H9 (cell line): Measurements from ENCODE around the gene MYOM3. TPM values are rescaled to one million over a fixed set of nuclear protein-coding genes. Genes with fewer than 3 reads are reported as not detected.

Experiments
- DNase-seq: peaks from one replicate; pipeline ENCODE4 v3.0.0-alpha.2; 2017
- H2AFZ ChIP-seq: one replicate; pipeline ENCODE4 v1.6.1; 2013; ENCODE audit warnings: mild to moderate bottlenecking, low read length, control low read depth, moderate library complexity
- H2AK5ac ChIP-seq: 2 replicates; pipeline ENCODE4 v1.6.1; 2013; ENCODE audit warnings: low read length, control low read depth, mixed read lengths; ENCODE audit not compliant: insufficient read length
- H2BK120ac ChIP-seq: one replicate; pipeline ENCODE4 v1.6.1; 2013; ENCODE audit warnings: low read depth, mild to moderate bottlenecking, low read length, control low read depth, inconsistent platforms; ENCODE audit not compliant: poor library complexity, severe bottlenecking
- H2BK12ac ChIP-seq: 2 replicates; pipeline ENCODE4 v1.6.1; 2013; ENCODE audit warnings: low read length, control low read depth, mixed read lengths, low read depth; ENCODE audit not compliant: insufficient read length
- H2BK15ac ChIP-seq: 2 replicates; pipeline ENCODE4 v1.6.1; 2013; ENCODE audit warnings: low read depth, low read length, control low read depth
- H2BK20ac ChIP-seq: one replicate; pipeline ENCODE4 v1.6.1; 2013; ENCODE audit warnings: low read depth, mild to moderate bottlenecking, low read length, control low read depth, inconsistent platforms; ENCODE audit not compliant: poor library complexity, severe bottlenecking
- H2BK5ac ChIP-seq: 2 replicates; pipeline ENCODE4 v1.6.1; 2013; ENCODE audit warnings: low read length, control low read depth, mixed read lengths; ENCODE audit not compliant: insufficient read length
- H3K14ac ChIP-seq: 2 replicates; pipeline ENCODE4 v1.6.1; 2013; ENCODE audit warnings: low read length, control low read depth; ENCODE audit not compliant: insufficient read depth
- H3K18ac ChIP-seq: 2 replicates; pipeline ENCODE4 v1.6.1; 2013; ENCODE audit warnings: low read depth, mild to moderate bottlenecking, mixed read lengths, low read length, control low read depth; ENCODE audit not compliant: insufficient read length
- H3K23ac ChIP-seq: 2 replicates; pipeline ENCODE4 v1.6.1; 2013; ENCODE audit warnings: low read length, control low read depth, mixed read lengths, low read depth; ENCODE audit not compliant: insufficient read length
- H3K23me2 ChIP-seq: 2 replicates; pipeline ENCODE4 v1.6.1; 2013; ENCODE audit warnings: low read depth, mild to moderate bottlenecking, mixed read lengths, low read length, control low read depth; ENCODE audit not compliant: insufficient read length, poor library complexity, severe bottlenecking
- H3K27ac ChIP-seq: 2 replicates; pipeline ENCODE4 v1.5.1; 2013; ENCODE audit warnings: low read length, control low read depth, mixed read lengths, low read depth; ENCODE audit not compliant: insufficient read length
- H3K27me3 ChIP-seq: 2 replicates; pipeline ENCODE4 v1.6.1; 2013; ENCODE audit warnings: low read length, control low read depth, inconsistent platforms; ENCODE audit not compliant: insufficient read depth
- H3K4ac ChIP-seq: 2 replicates; pipeline ENCODE4 v1.6.1; 2013; ENCODE audit warnings: low read depth, mild to moderate bottlenecking, control low read depth, inconsistent platforms, low read length, moderate library complexity
- H3K4me1 ChIP-seq: 2 replicates; pipeline ENCODE4 v1.6.1; 2013; ENCODE audit warnings: low read length, control low read depth, inconsistent platforms; ENCODE audit not compliant: insufficient read depth
- H3K4me2 ChIP-seq: 2 replicates; pipeline ENCODE4 v1.6.1; 2013; ENCODE audit warnings: low read length, control low read depth, mixed read lengths; ENCODE audit not compliant: insufficient read length, insufficient read depth
- H3K56ac ChIP-seq: 2 replicates; pipeline ENCODE4 v1.6.1; 2013; ENCODE audit warnings: low read depth, mild to moderate bottlenecking, mixed read lengths, low read length, control low read depth; ENCODE audit not compliant: insufficient read length
- H3K79me1 ChIP-seq: 2 replicates; pipeline ENCODE4 v1.6.1; 2013; ENCODE audit warnings: low read depth, mild to moderate bottlenecking, moderate library complexity, low read length, control low read depth, inconsistent platforms; ENCODE audit not compliant: insufficient read depth, poor library complexity, severe bottlenecking
- H3K79me2 ChIP-seq: 2 replicates; pipeline ENCODE4 v1.6.1; 2013; ENCODE audit warnings: low read length, control low read depth, inconsistent platforms; ENCODE audit not compliant: insufficient read depth
- H3K9ac ChIP-seq: 2 replicates; pipeline ENCODE4 v1.6.1; 2013; ENCODE audit warnings: low read length, control low read depth, mixed read lengths; ENCODE audit not compliant: insufficient read length; ENCODE audit errors: extremely low read depth
- H3K9me3 ChIP-seq: one replicate; pipeline ENCODE4 v1.6.1; 2013; ENCODE audit warnings: low read depth, low read length, inconsistent platforms; ENCODE audit not compliant: control insufficient read depth
- H3T11ph ChIP-seq: one replicate; pipeline ENCODE4 v1.6.1; 2013; ENCODE audit warnings: mild to moderate bottlenecking, low read length, control low read depth, inconsistent platforms
- H4K20me1 ChIP-seq: one replicate; pipeline ENCODE4 v1.6.1; 2013; ENCODE audit not compliant: control insufficient read depth, insufficient read length, insufficient read depth
- H4K5ac ChIP-seq: 2 replicates; pipeline ENCODE4 v1.6.1; 2013; ENCODE audit warnings: low read depth, mild to moderate bottlenecking, mixed read lengths, low read length, control low read depth; ENCODE audit not compliant: insufficient read length
- H4K8ac ChIP-seq: replicated peaks from 2 replicates; pipeline ENCODE4 v1.6.1; 2013; ENCODE audit warnings: low read length, control low read depth, mixed read lengths, low read depth; ENCODE audit not compliant: insufficient read length
- H4K91ac ChIP-seq: 2 replicates; pipeline ENCODE4 v1.6.1; 2013; ENCODE audit warnings: low read depth, mild to moderate bottlenecking, moderate library complexity, mixed read lengths, low read length, control low read depth; ENCODE audit not compliant: insufficient read length
- H3K27ac Mint-ChIP-seq, 3 experiments: 2 replicates in 2 of 3; 3 replicates in 1 of 3; pipeline ENCODE4 v1.8.0; 2020 to 2021; ENCODE audit warnings: mixed read lengths in 3 of 3, mild to moderate bottlenecking in 1 of 3, moderate library complexity in 1 of 3
- H3K27me3 Mint-ChIP-seq: 2 replicates; pipeline ENCODE4 v1.8.0; 2021; ENCODE audit warnings: low read depth, mild to moderate bottlenecking, moderate library complexity, mixed read lengths
- H3K36me3 Mint-ChIP-seq, 3 experiments: 2 replicates in 2 of 3; 3 replicates in 1 of 3; pipeline ENCODE4 v1.8.0; 2020 to 2021; ENCODE audit warnings: low read depth in 3 of 3, mixed read lengths in 3 of 3; ENCODE audit not compliant: insufficient read depth in 1 of 3
- H3K4me1 Mint-ChIP-seq, 2 experiments: 2 replicates each; pipeline ENCODE4 v1.8.0; 2020; ENCODE audit warnings: mixed read lengths in 2 of 2
- H3K4me3 Mint-ChIP-seq, 2 experiments: 2 replicates in 1 of 2; 3 replicates in 1 of 2; pipeline ENCODE4 v1.8.0; 2020 to 2021; ENCODE audit warnings: mild to moderate bottlenecking in 2 of 2, mixed read lengths in 2 of 2, moderate library complexity in 1 of 2
- H3K9me3 Mint-ChIP-seq, 2 experiments: 2 replicates in 1 of 2; 3 replicates in 1 of 2; pipeline ENCODE4 v1.8.0; 2020; ENCODE audit warnings: mild to moderate bottlenecking in 2 of 2, mixed read lengths in 2 of 2, moderate library complexity in 1 of 2
- CTCF ChIP-seq: fragments of 200-600 bp; sonication (generic); conservative IDR thresholded peaks from 3 replicates; pipeline ENCODE4 v1.8.0; 2021; ENCODE audit warnings: antibody characterized with exemption, mild to moderate bottlenecking
- WGBS: extraction: QIAGEN DNeasy Blood & Tissue Kit; methylation state at CpG from one replicate; pipeline ENCODE4 v1.1.7; 2013; ENCODE audit warnings: missing lambda C conversion rate, low lambda C conversion rate, mixed read lengths; ENCODE audit not compliant: insufficient read length; ENCODE audit errors: extremely low coverage; 5-methylcytosine and 5-hydroxymethylcytosine counted together
- total RNA-seq: library from RNA; stranded (reverse); gene quantifications from 2 replicates; pipeline ENCODE4 v1.2.1, GENCODE V29; 2021

MYOM3 gene
- total RNA-seq, 1 experiment from 2014 or later, result 0.11 TPM

GRCh38 chr1:24074196-24074595, 37.7 kb downstream of the MYOM3 start:
- H2BK120ac ChIP-seq, result no peak overlapping the region
- no peaks in the 10 kb centered on the region for H3K27me3 ChIP-seq
- H3K14ac ChIP-seq, result no peak overlapping the region
- no peak overlapping the region for H4K8ac ChIP-seq
- no peak overlapping the region for H3K27ac ChIP-seq
- H3K4ac ChIP-seq, result no peak overlapping the region
- H4K5ac ChIP-seq, result no peak overlapping the region
- no peak overlapping the region for H2AK5ac ChIP-seq
- H3K79me1 ChIP-seq, result no peaks in the 10 kb centered on the region
- DNase-seq, result no peak
- WGBS, result no CpG with 5 or more reads among the region's 5 CpGs
- no peak overlapping the region for H2BK12ac ChIP-seq
- no peaks in the 10 kb centered on the region for H3K23me2 ChIP-seq
- H3K23ac ChIP-seq, result no peak overlapping the region
- no peaks in the 10 kb centered on the region for H3K79me2 ChIP-seq
- no peak overlapping the region for H3K4me2 ChIP-seq
- no peak overlapping the region for H3K18ac ChIP-seq
- H3K4me1 Mint-ChIP-seq, result peaks cover 8 to 32% of the 10 kb centered on the region in 2 experiments
- H3K27me3 Mint-ChIP-seq, result peaks cover 1% of the 10 kb centered on the region; the same call in 1 of the 2 replicates
- H2BK5ac ChIP-seq, result no peak overlapping the region
- H3K9me3 ChIP-seq, result no peaks in the 10 kb centered on the region
- peaks cover 8% of the 10 kb centered on the region; the same call in 1 of the 2 replicates for H3K4me1 ChIP-seq
- no peak overlapping the region for H4K91ac ChIP-seq
- H3K4me3 Mint-ChIP-seq, result no peak overlapping the region
- H3K27ac Mint-ChIP-seq, result no peak overlapping the region
- H3K36me3 Mint-ChIP-seq, result no peaks in the 10 kb centered on the region
- H2AFZ ChIP-seq, result no peak overlapping the region
- TF ChIP-seq CTCF, result no peak
- H2BK15ac ChIP-seq, result no peak overlapping the region
- H3K56ac ChIP-seq, result no peak overlapping the region
- no peak overlapping the region for H3T11ph ChIP-seq
- H2BK20ac ChIP-seq, result no peak overlapping the region
- no peaks in the 10 kb centered on the region for H4K20me1 ChIP-seq
- H3K9ac ChIP-seq, result no peak overlapping the region
- no peaks in the 10 kb centered on the region; a peak in 1 of 5 replicates for H3K9me3 Mint-ChIP-seq
